ENCODE data around the gene SMCR8. TPM values are rescaled to one million over a fixed set of nuclear protein-coding genes. Genes with fewer than 3 reads are reported as not detected.

Gene SMCR8
- total RNA-seq: 10 to 100 TPM; 11.4 to 21.4 (median 14.3) TPM

- ATAC-seq (ENCODE audit: low FRiP score) (peak; percentile 98), DNase-seq (ENCODE audit: low spot score) (peak; percentile 94)
- no peak for TF ChIP-seq CTCF (IDR thresholded peaks at IDR 0.05)
These were observed at the start of gene SMCR8, which contains the start of gene TOP3A for GRCh38 chr17:18314731-18315561. TSS of gene SMCR8 (plus strand) at chr17:18315293. CDS start at chr17:18315790, 497 bp downstream. TSS of gene TOP3A (minus strand) at chr17:18314994. CDS start at chr17:18314778, 216 bp downstream.

- TF ChIP-seq CTCF (IDR thresholded peaks at IDR 0.05): no peak
- DNase-seq (ENCODE audit: low spot score): no peak
- no peak for ATAC-seq (ENCODE audit: low FRiP score)
These were observed 47.7 kb upstream of the SMCR8 start for GRCh38 chr17:18267366-18267765.

- DNase-seq (ENCODE audit: low spot score) (no peak), ATAC-seq (ENCODE audit: low FRiP score) (peak; percentile 21)
- no peak for TF ChIP-seq CTCF (IDR thresholded peaks at IDR 0.05)
These were observed 47.0 kb upstream of the SMCR8 start for GRCh38 chr17:18267927-18268711.

- no peak for ATAC-seq (ENCODE audit: low FRiP score)
- DNase-seq (ENCODE audit: low spot score): no peak
- TF ChIP-seq CTCF (IDR thresholded peaks at IDR 0.05): no peak
These were observed 44.8 kb upstream of the SMCR8 start for GRCh38 chr17:18270046-18270931.

- TF ChIP-seq CTCF (IDR thresholded peaks at IDR 0.05): no peak
- ATAC-seq (ENCODE audit: low FRiP score) (no peak), DNase-seq (ENCODE audit: low spot score) (no peak)
These were observed 38.0 kb upstream of the SMCR8 start for GRCh38 chr17:18277076-18277475.

GRCh38 chr17:18278867-18279266 lies 36.2 kb upstream of the SMCR8 start:
- ATAC-seq (ENCODE audit: low FRiP score) (no peak), DNase-seq (ENCODE audit: low spot score) (no peak)

More at GRCh38 chr17:18278867-18279266, 36.2 kb upstream of the SMCR8 start:
- TF ChIP-seq CTCF (IDR thresholded peaks at IDR 0.05): no peak

Data from omental fat pad (tissue), 4 donors.